Right lobe of liver (tissue), 6 donors: ENCODE data around the gene PLCL2. TPM values are rescaled to one million over a fixed set of nuclear protein-coding genes. Genes with fewer than 3 reads are reported as not detected.
"Not testable (repeated sequence)": the region's sequence is repeated elsewhere in the genome, so short reads cannot be mapped to it uniquely, and the experiment has no call there.

Experiments
- ATAC-seq, 4 donors: fragments of 200-7000 bp; cut with Tn5 transposase; one replicate each; pipeline ENCODE4 v1.9.1; 2020; ENCODE audit warnings: mild to moderate bottlenecking in 4 of 4, moderate library complexity in 4 of 4
- DNase-seq, 3 donors: peaks; one replicate each; pipeline ENCODE4 v3.0.0-alpha.2; 2020
- H3K27ac ChIP-seq, 3 donors: fragments of 200-600 bp; one replicate each; pipeline ENCODE4 v1.8.0; 2022
- H3K27me3 ChIP-seq, 2 donors: fragments of 200-600 bp; one replicate each; pipeline ENCODE4 v1.8.0; 2022
- H3K36me3 ChIP-seq, 4 donors: fragments of 200-600 bp; sonication (generic) in 1 of 4; one replicate each; pipeline versions ENCODE4 v1.5.1 to v1.8.0; 2017 to 2022; ENCODE audit warnings: control low read depth in 1 of 4
- H3K4me1 ChIP-seq, 4 donors: fragments of 200-600 bp; sonication (generic) in 1 of 4; one replicate each; pipeline versions ENCODE4 v1.5.1 to v1.8.0; 2017 to 2022; ENCODE audit warnings: control low read depth in 1 of 4
- H3K4me3 ChIP-seq, 3 donors: fragments of 200-600 bp; one replicate each; pipeline ENCODE4 v1.8.0; 2022
- H3K9me3 ChIP-seq, 4 donors: fragments of 200-600 bp; sonication (generic) in 1 of 4; one replicate each; pipeline versions ENCODE4 v1.5.1 to v1.8.0; 2017 to 2022; ENCODE audit warnings: control low read depth in 1 of 4
- CTCF ChIP-seq, 4 donors: fragments of 200-600 bp in 3 of 4; fragments of 450-650 bp in 1 of 4; IDR thresholded peaks; one replicate each; pipeline versions ENCODE4 v1.5.1 to v1.8.0; 2016 to 2022; ENCODE audit warnings: antibody characterized with exemption in 4 of 4, mild to moderate bottlenecking in 2 of 4
- POLR2A ChIP-seq: fragments of 450-650 bp; IDR thresholded peaks from one replicate; pipeline ENCODE4 v1.6.1; 2017; ENCODE audit warnings: antibody characterized with exemption, mild to moderate bottlenecking
- WGBS: methylation state at CpG from one replicate; pipeline ENCODE4 v1.1.6; 2018; ENCODE audit warnings: low coverage, low lambda C conversion rate; ENCODE audit not compliant: insufficient coverage; ENCODE audit errors: missing lambda C conversion rate; 5-methylcytosine and 5-hydroxymethylcytosine counted together
- intact Hi-C, 2 donors: fragments of 100-400 bp; cut with DNase I; formaldehyde crosslinking; loops; one replicate each; pipeline versions ENCODE4 v1.11.2 to v1.14.1; 2022
- total RNA-seq, 6 experiments: library from RNA; depleted of rRNA in 2 of 6; stranded (reverse); fragments of >200 nt in 2 of 6; fragmentation: NEBNext Ultra II Directional in 3 of 6; extraction: Animal tissue kit (Norgen Biotek cat#: 25700) in 3 of 6; gene quantifications; one replicate each; pipeline versions ENCODE4 v1.1.0 to v1.2.4, GENCODE V29; 2016 to 2023
- donor health status: DM: no; HTN: yes; CAD: no.
- donor health status: DM: no; HTN: no; CAD: no.
- donor health status: DM: no; HTN: no; CAD: no.
- donor health status: DM: no; HTN: yes; CAD: no.
- donor health status: DM: no; HTN: yes; CAD: no.

The PLCL2 gene
- total RNA-seq, 6 experiments from 2014 or later = 4.6 to 8.2 (median 6.9) TPM

GRCh38 chr3:17091910-17092582 lies 207.3 kb downstream of the PLCL2 start:
- Histone ChIP-seq H3K27me3 (no peaks in the 10 kb centered on the region), H3K4me1 (no peaks in the 10 kb centered on the region), H3K9me3 (no peaks in the 10 kb centered on the region), H3K36me3 (peaks cover 0 to 8% (median 0%) of the 10 kb centered on the region in 4 donors), H3K4me3 (no peak overlapping the region), H3K27ac (no peak overlapping the region)
- DNase-seq = no peak
- intact Hi-C loops = no loop called here
- 75% methylated on average over 5 of the region's 6 CpGs for WGBS
- no peak for ATAC-seq
- TF ChIP-seq POLR2A = no peak
- no peak for TF ChIP-seq CTCF (IDR thresholded peaks at IDR 0.05)

- Histone ChIP-seq H3K27ac (no peak overlapping the region), H3K36me3 (peaks cover 0 to 8% (median 0%) of the 10 kb centered on the region in 4 donors), H3K27me3 (no peaks in the 10 kb centered on the region), H3K4me1 (no peaks in the 10 kb centered on the region), H3K4me3 (no peak overlapping the region), H3K9me3 (no peaks in the 10 kb centered on the region)
- TF ChIP-seq POLR2A (no peak), CTCF (IDR thresholded peaks at IDR 0.05) (no peak)
- intact Hi-C loops = no loop called here
- ATAC-seq (no peak), DNase-seq (no peak)
- WGBS = 89% methylated on average over 2 of the region's 2 CpGs
Observed at GRCh38 chr3:17092583-17092933, 207.8 kb downstream of the PLCL2 start.

DNA sequence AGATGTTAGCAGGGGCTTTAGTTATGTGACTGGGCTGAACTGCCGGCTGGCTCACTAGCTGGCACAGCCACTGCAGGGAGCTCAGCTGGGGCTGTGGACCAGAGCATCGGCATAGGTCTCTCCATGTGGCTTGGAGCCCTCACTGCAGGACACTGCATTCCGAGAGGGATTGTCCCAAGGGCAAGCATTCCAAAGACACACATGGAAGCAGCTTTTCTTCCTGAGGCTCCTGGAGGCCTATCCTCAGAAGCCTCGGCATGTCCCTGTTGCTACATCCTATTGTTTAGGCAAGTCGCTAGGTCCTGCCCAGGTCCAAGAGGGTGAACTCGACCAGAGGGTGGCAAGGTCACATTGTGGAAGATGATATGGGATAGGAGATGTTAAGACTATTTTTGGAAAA lies 209.8 kb downstream of the PLCL2 start:
- ATAC-seq = peak in 2 of 4 donors; percentile 38
- Histone ChIP-seq H3K27me3 (no peaks in the 10 kb centered on the region), H3K27ac (no peak overlapping the region), H3K36me3 (peaks cover 0 to 8% (median 0%) of the 10 kb centered on the region in 4 donors), H3K9me3 (no peaks in the 10 kb centered on the region), H3K4me3 (no peak overlapping the region), H3K4me1 (no peaks in the 10 kb centered on the region)
- intact Hi-C loops = no loop called here
- WGBS = 42% methylated on average over 4 of the region's 6 CpGs
- TF ChIP-seq POLR2A = no peak
- TF ChIP-seq CTCF (IDR thresholded peaks at IDR 0.05) = no peak
- DNase-seq = no peak

GRCh38 chr3:17103579-17103978 lies 218.8 kb downstream of the PLCL2 start:
- no peaks in the 10 kb centered on the region for H3K9me3 ChIP-seq
- no peak overlapping the region for H3K4me3 ChIP-seq
- intact Hi-C loops = no loop called here
- H3K27me3 ChIP-seq = no peaks in the 10 kb centered on the region
- H3K36me3 ChIP-seq = no peaks in the 10 kb centered on the region
- WGBS = 64% methylated on average over 1 of the region's 1 CpG
- no peak for ATAC-seq
- DNase-seq = no peak
- no peaks in the 10 kb centered on the region for H3K4me1 ChIP-seq
- TF ChIP-seq CTCF (IDR thresholded peaks at IDR 0.05) (no peak), POLR2A (no peak)
- H3K27ac ChIP-seq = no peak overlapping the region

DNA sequence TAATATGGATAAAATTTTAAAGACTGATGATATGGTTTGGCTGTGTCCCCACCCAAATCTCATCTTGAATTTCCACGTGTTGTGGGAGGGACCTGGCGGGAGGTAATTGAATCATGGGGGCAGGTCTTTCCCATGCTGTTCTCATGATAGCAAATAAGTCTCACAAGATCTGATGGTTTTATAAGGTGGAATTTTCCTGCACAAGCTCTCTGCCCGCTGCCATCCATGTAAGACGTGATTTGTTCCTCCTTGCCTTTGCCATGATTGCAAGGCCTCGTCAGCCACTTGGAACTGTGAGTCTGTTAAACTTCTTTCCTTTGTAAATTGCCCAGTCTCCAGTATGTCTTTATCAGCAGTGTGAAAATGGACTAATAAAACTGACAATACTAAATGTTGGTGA lies 222.0 kb downstream of the PLCL2 start:
- intact Hi-C loops, H3K27me3 ChIP-seq, H3K4me1 ChIP-seq, H3K4me3 ChIP-seq, ATAC-seq, DNase-seq, H3K27ac ChIP-seq, H3K36me3 ChIP-seq, H3K9me3 ChIP-seq: not testable (repeated sequence)
- WGBS = 68% methylated on average over 4 of the region's 5 CpGs
